NCI-H146 treated with DMSO at 0.1 percent for 48 hours (cell line): ENCODE data around the gene TBC1D17.
A peak's percentile ranks its signal among the peaks of the same experiment; 100 is the strongest.

ENCODE experiments used
- DNase-seq: peaks from one replicate; lab custom pipeline; 2025; ENCODE audit not compliant: unreplicated experiment; lab: John Stamatoyannopoulos, UW

Gene TBC1D17

DNA sequence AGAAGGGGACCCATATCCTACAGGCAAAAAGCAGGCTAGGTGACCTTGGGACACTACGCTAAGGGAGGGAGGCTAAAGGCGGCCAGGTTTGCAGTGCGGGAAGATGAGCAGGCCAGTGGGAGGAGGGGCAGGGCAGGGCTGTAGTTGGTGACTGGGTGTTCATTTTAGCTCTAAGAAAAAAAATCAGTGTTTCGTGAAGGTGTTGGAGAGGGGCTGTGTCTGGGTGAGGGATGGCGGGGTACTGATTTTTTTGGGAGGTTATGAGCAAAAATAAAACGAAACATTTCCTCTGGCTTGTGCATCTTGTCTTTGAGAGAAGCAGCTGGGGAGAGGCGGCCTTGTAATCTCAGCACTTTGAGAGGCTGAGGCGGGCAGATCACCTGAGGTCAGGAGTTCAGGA lies 56.1 kb downstream of the TBC1D17 start:
- DNase-seq, result no peak

DNA sequence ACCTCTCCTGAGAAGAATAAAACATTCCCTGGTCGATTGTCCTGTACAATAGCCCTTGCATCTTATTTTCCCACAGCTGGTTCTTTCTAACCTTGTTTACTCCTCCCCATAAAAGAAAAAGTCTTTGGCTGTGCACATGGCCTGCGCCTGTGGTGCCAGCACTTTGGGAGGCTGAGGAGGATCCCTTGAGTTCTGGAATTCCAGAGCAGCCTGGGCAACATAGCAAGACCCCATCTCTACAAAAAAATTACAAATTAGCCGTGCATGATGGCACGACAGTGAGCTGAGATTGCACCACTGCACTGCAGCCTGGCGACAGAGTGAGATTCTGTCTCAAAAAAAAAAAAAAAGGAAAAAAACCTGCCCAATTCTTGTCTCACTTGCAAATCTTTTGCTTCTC lies 59.0 kb downstream of the TBC1D17 start:
- DNase-seq, result no peak

- DNase-seq, result peak; percentile 67
Observed at GRCh38 chr19:49937750-49938381, 60.4 kb downstream of the TBC1D17 start.
